GM23248 (cell line): ENCODE measurements around the gene ITPRIP.

Experiments used
- EZH2 ChIP-seq: fragments of 200-600 bp; sonication (generic); IDR thresholded peaks from 2 replicates; pipeline ENCODE4 v1.6.1; 2018; ENCODE audit warnings: antibody characterized with exemption, mild to moderate bottlenecking; ENCODE audit not compliant: insufficient read depth, poor library complexity, severe bottlenecking
- EZH2phosphoT487 ChIP-seq: fragments of 200-600 bp; sonication (generic); IDR thresholded peaks from 2 replicates; pipeline ENCODE4 v1.6.1; 2018; ENCODE audit warnings: antibody characterized with exemption, moderate library complexity, mild to moderate bottlenecking, low read depth; ENCODE audit not compliant: insufficient read depth

GRCh38 chr10:104353325-104354048, 15.2 kb upstream of the ITPRIP start, which contains the start of gene CFAP58:
- TF ChIP-seq EZH2 (no peak), EZH2phosphoT487 (no peak)
